Activated CD4-positive, alpha-beta memory T cell treated with anti-CD3 and anti-CD28 coated beads, Interleukin-2, amount 10 ng/mL, durations not matched to agents 7 days and 5 days (primary cell): ENCODE data around the gene AFG1L. TPM values are rescaled to one million over a fixed set of nuclear protein-coding genes. Genes with fewer than 3 reads are reported as not detected.

Experiments used
- total RNA-seq, 2 experiments: library from RNA; stranded (reverse); gene quantifications; one replicate each; pipeline ENCODE4 v1.2.3, GENCODE V29; 2021

Gene AFG1L
- total RNA-seq, 2 experiments from 2014 or later, result 4.5 to 4.7 TPM

Other genes with a start within 250 kb of the AFG1L start
- gene OSTM1, start 220.3 kb upstream of the AFG1L start, total RNA-seq, result 10 to 100 TPM; 41.4 to 43.3 TPM
- gene NR2E1, start 129.0 kb upstream of the AFG1L start, total RNA-seq, result not detected
- 10 to 100 TPM; 85.0 to 86.3 TPM for gene SNX3, start 34.0 kb upstream of the AFG1L start, total RNA-seq